ENCODE measurements around the gene MRPL40.

MRPL40 gene

DNA sequence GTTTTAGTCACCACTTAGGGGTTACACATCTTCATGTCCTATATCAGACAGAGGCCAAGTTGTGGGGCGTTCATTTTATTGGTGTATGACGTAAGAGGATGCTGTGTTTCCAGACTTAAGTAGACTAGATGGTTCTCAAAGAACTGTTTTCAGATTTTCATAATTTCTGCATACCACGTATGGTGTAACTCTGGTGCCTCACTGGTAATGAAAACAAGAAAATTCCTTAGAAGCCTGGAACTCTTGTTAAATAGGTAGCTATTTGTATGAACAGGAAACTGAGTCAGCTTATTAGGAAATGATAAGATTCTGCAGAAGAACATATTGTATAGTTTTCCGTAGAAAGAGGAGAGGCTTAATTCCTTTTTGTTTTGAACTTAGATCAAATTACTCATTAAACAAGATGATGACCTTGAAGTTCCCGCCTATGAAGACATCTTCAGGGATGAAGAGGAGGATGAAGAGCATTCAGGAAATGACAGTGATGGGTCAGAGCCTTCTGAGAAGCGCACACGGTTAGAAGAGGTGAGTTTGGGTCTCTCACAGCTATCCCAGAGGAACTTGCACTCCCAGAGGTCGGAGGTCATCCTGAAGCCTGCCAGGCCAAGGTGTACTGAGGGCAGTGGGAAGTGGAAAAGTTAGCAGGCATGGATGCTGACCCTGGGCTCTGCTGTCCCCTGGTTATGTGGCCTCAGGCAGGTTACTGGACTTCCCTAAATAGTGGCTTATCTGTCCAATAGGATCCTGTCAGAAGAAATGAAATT, 51.3 kb downstream of the MRPL40 start:
- no peak for DNase-seq
